ENCODE data around the gene DHDH. TPM values are rescaled to one million over a fixed set of nuclear protein-coding genes. Genes with fewer than 3 reads are reported as not detected.

Gene DHDH
- total RNA-seq, 1 donor, result not detected

DNA sequence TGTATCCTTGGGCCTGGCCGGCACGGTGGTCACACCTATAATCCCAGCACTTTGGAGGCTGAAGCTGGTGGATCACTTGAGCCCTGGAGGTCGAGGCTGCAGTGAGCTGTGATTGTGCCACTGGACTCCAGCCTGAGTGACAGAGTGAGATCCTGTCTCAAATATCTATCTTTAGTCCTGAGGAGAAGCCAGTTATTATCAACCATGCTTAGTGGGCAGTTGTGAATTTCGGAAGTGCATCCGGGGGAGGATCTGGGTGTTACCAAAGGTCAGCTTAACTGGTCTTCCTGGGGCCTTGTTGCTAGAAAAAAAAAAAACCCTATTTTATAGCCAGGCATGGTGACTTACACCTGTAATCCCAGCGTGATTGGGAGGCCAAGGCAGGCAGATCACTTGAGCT, 9.6 kb downstream of the DHDH start:
- TF ChIP-seq, protein P1, sequence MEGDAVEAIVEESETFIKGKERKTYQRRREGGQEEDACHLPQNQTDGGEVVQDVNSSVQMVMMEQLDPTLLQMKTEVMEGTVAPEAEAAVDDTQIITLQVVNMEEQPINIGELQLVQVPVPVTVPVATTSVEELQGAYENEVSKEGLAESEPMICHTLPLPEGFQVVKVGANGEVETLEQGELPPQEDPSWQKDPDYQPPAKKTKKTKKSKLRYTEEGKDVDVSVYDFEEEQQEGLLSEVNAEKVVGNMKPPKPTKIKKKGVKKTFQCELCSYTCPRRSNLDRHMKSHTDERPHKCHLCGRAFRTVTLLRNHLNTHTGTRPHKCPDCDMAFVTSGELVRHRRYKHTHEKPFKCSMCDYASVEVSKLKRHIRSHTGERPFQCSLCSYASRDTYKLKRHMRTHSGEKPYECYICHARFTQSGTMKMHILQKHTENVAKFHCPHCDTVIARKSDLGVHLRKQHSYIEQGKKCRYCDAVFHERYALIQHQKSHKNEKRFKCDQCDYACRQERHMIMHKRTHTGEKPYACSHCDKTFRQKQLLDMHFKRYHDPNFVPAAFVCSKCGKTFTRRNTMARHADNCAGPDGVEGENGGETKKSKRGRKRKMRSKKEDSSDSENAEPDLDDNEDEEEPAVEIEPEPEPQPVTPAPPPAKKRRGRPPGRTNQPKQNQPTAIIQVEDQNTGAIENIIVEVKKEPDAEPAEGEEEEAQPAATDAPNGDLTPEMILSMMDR (IDR thresholded peaks at IDR 0.05; ENCODE audit: insufficient read depth, low read depth, low read length), result no peak
- H3K4me3 ChIP-seq (ENCODE audit: low read depth, low read length), result no peak overlapping the region
- DNase-seq (ENCODE audit: low read depth), result no peak

DNA sequence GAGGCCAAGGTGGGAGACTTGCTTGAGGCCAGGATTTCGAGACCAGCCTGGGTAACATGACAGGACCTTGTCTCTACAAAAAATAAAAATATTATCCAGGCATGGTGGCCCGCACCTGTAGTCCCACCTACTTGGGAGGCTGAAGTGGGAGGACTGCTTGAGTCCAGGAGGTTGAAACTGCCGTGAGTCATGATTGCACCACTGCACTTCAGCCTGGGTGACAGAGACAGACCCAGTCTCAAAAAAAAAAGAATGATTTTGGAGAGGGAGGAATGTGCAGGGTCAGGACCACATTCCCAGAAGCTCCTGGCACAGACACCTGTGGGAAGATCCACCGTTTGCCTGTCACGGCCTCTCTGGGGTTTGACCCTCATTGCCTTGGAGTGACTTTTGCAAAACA, 11.9 kb downstream of the DHDH start:
- H3K4me3 ChIP-seq (ENCODE audit: low read depth, low read length), result no peak overlapping the region
- TF ChIP-seq, protein P1 (IDR thresholded peaks at IDR 0.05; ENCODE audit: insufficient read depth, low read depth, low read length), result no peak
- no peak for DNase-seq (ENCODE audit: low read depth)

DNA sequence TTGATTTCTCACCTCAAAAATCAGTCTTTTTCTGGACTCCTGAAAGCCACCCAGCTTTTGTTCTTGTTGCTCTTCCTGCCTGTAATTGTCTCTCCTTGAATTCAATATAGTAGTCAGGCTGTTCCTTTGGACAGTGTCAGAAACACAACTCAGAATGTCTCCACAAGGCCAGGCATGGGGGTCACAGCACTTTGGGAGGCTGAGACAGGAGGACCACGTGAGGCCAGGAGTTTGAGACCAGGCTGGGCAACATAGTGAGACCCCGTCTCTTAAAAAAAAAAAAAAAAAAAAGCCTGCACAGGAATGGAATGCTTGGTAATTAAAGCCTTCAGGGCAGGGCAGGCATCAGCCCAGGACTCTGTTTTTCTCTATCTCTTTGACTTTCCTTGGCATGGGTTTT, 12.3 kb downstream of the DHDH start:
- TF ChIP-seq, protein P1 (IDR thresholded peaks at IDR 0.05; ENCODE audit: insufficient read depth, low read depth, low read length), result no peak
- no peak for DNase-seq (ENCODE audit: low read depth)
- H3K4me3 ChIP-seq (ENCODE audit: low read depth, low read length), result no peak overlapping the region

DNA sequence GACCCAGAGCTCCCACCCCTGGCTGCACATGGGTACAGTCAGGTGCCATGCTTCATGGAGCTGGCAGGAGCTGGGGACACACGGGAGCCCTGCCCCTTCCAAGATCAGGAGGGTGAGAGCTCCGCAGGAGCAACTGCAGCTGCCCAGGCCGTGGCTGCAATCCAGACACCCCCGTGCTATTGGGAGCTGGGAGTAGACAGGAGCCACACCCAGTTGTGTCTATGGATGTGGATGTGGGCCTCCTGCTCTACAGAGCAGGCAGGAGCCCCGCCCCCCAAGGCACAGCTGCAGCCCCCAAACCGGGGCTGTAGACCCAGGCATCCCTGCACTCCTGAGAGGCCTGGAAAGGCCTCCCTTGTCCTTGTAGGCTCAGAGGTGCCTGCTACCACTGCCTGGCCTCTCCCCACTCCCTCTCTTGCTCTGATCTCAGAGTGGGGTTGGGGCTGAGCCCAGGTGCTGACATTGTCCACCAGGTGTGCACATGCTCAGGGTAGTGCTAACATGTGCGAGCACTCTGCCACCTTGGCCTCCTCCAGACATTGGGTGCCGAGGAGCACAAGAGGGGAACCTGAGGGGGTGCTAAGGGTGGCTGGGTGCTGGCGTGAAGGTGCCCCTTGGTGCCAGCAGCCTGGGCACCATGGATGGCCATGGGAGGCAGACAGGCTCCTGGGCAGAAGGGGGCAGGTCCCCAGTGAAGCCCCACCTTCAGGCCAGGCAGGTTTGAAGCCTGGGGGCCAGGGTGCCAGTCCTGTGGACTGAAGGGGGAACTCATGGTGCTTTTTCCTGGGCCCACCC, 13.2 kb downstream of the DHDH start:
- TF ChIP-seq, protein P1 (IDR thresholded peaks at IDR 0.05; ENCODE audit: insufficient read depth, low read depth, low read length), result no peak
- DNase-seq (ENCODE audit: low read depth), result no peak
- no peak overlapping the region for H3K4me3 ChIP-seq (ENCODE audit: low read depth, low read length)

DNA sequence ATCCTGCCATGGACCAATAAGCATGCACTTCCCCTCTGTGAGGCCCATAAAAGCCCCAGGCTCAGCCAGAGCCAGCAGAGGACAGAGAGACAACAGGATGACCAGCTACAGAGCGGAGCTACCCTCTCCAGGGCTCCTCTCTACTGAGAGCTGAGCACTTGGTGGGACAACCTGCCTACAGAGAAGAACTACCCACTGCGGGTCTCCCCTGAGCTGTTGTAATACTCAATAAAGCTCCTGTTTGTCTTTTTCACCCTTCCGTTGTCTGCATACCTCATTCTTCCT, 13.7 kb downstream of the DHDH start:
- DNase-seq (ENCODE audit: low read depth), result no peak
- TF ChIP-seq, protein P1 (IDR thresholded peaks at IDR 0.05; ENCODE audit: insufficient read depth, low read depth, low read length), result no peak
- no peak overlapping the region for H3K4me3 ChIP-seq (ENCODE audit: low read depth, low read length)

DNA sequence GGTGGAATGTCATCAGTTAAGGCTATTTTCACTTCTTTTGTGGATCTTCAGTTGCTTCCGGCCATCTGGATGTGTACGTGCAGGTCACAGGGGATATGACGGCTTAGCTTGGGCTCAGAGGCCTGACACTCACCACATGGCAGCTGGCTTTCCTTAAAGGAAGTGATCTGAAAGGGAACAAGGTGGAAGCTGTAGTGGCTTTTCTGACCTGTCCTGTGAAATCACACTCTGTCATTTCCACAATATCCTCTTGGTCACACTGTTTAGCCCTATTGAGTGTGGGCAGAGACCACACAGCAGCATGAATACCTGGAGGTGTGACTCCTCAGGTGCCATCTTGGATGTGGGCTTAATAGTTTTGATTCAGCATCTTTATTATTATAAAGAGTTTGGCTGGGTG, 16.7 kb downstream of the DHDH start:
- no peak overlapping the region for H3K4me3 ChIP-seq (ENCODE audit: low read depth, low read length)
- TF ChIP-seq, protein P1 (IDR thresholded peaks at IDR 0.05; ENCODE audit: insufficient read depth, low read depth, low read length), result no peak
- DNase-seq (ENCODE audit: low read depth), result no peak

Data from fibroblast of villous mesenchyme (primary cell).